ENCODE measurements around the gene RYR1. TPM values are rescaled to one million over a fixed set of nuclear protein-coding genes. Genes with fewer than 3 reads are reported as not detected.

The RYR1 gene
- total RNA-seq, 2 donors from 2014 or later: 0.76 to 1.7 TPM

DNA sequence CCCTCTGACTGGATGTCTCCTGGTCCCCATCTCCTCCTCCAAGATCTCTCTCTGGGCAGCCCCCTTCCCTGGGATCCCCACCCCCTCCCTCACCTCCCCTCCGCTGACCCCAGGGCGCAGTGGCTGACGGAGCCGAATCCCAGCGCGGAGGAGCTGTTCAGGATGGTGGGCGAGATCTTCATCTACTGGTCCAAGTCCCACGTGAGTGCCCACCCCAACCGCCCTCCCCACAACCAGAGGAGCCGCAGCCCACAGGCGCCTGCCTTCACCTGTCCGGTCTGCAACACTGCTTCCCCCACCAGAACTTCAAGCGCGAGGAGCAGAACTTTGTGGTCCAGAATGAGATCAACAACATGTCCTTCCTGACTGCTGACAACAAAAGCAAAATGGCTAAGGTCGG lies 89.4 kb downstream of the RYR1 start:
- no peak for DNase-seq

DNA sequence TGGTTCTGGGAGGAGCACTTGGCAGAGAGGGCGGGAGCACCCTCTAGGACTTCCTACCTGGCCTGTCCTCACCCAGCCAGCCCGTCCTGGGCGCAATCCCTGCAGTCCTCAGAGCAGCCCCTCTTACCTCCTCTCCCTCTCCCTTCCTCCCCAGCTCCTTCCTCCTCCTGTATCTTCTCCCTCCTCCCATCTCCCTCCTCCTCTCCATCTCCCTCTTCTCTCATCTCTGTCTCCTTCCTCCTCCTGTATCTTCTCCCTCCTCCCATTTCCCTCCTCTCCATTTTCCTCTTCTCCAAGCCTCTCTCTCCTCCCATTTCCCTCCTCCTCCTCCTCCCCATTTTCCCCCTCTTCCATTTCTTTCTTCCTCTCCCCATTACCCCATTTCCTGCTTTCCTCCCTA lies 89.8 kb downstream of the RYR1 start:
- intact Hi-C loops (cut with DNase I, micrococcal nuclease): no loop called here
- ATAC-seq: no peak

More for the DNA sequence above, 89.4 kb downstream of the RYR1 start:
- no peak for ATAC-seq
- intact Hi-C loops (cut with DNase I, micrococcal nuclease): no loop called here

DNA sequence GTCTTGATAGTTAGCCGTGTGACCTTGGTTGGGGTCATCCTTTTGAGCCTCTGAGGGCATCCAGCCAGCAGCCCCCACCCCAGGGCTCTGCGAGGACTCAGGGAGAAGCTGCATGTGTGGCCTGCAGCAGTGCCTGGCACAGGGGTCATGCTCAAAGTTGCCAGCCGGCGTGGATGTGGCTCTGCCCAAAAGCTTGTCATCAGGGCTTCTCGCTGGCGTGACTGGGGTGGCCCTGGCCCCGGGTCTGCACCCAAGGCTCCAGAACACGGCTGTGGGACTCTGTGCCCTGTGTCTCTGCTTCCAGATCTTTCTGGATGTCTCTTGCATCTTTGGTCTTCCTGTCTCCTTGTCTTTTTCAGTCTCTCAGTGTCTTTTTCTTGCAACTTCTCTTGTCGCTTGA lies 90.9 kb downstream of the RYR1 start:
- DNase-seq: no peak
- intact Hi-C loops (cut with DNase I, micrococcal nuclease): no loop called here
- ATAC-seq: no peak

More for the DNA sequence above, 89.8 kb downstream of the RYR1 start:
- no peak for DNase-seq

DNA sequence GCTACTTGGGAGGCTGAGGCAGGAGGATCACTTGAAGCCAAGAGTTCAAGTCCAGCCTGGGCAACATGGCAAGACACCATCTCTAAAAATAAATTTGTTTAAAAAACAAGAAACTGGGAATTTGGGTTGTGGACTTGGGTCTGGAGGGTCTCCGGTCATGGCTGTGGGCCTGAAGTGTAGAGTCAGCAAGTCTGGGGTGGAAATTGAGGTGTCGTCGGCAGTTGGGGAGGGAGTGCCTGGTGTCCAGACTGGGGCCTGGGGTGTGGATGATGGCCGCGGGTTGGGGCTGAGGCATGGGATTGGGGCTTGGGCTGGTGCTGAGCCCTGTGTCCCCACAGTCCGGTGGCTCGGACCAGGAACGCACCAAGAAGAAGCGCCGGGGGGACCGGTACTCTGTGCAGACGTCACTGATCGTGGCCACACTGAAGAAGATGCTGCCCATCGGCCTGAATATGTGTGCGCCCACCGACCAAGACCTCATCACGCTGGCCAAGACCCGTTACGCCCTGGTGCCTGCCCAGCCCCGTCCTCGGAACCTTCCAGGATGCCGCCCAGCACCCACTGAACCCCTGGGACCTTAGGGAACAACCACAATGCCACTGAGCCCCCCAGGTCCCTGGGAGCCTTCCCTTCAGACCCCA lies 91.6 kb downstream of the RYR1 start:
- intact Hi-C loops (cut with DNase I, micrococcal nuclease): no loop called here
- DNase-seq: no peak
- ATAC-seq: no peak

DNA sequence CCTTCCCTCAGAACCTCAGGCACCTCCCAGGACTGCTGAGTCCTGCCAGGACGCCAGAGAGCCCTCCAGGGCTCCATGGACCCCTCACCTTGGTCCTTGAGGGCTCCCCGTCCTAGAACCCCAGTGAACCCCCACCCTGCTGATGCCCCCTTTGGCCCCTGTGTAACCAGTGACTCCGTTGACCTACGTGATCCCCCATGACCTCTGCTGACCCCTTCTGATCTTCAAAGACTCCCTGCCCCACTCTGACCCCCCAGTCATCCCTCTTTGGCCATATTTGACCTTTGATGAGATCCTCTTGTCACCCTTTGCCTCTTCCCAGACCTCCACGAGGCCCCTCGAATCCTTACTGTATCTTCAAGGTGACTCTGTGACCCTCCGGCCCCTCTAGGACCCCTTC lies 92.9 kb downstream of the RYR1 start:
- DNase-seq: no peak
- intact Hi-C loops (cut with DNase I, micrococcal nuclease): no loop called here
- ATAC-seq: no peak

DNA sequence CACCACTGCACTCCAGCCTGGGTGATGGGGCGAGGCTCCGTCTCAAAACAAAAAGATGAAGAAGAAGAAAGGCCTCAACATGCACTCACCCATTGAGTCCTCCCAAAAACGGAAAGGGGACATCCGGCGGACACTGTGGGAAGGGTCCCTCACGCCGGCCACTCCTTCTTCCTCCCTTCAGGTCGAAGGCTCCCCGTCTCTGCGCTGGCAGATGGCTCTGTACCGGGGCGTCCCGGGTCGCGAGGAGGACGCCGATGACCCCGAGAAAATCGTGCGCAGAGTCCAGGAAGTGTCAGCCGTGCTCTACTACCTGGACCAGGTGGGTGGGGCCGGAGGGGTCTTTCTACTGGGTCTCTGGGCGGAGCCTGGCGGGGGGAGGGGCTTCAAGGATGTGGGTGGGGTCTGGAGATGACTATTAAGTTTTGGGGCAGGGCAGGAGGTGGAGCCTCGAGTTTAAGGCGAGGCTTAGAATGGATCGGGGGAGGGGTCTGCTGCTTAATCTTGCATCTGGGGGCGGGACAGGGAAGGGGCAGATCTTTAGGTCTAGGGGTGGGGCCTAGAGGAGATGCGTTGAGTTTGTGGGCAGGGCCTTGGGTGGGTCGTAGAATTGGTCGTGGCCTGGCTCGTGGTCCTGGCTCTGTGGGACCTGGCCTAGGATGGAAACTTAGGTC lies 94.1 kb downstream of the RYR1 start:
- intact Hi-C loops (cut with DNase I, micrococcal nuclease): no loop called here
- ATAC-seq (no peak), DNase-seq (no peak)

DNA sequence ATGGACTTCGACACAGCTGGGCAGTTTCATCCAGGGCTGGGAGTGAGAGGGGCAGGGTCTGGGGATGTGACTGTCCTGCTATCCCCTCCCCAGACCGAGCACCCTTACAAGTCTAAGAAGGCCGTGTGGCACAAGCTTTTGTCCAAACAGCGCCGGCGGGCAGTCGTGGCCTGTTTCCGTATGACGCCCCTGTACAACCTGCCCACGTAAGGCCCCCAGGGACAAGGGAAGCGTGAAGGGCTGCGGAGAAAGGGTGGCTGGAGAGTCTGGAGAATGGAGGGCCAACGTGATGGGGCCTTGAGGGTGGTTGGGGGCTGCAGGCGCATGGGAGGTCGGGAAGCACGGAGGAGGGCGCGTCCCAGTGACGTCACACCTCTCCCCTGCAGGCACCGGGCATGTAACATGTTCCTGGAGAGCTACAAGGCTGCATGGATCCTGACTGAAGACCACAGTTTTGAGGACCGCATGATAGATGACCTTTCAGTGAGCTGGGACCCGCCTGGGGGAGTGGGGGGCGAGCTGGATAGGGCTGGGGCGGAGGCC lies 94.8 kb downstream of the RYR1 start:
- intact Hi-C loops (cut with DNase I, micrococcal nuclease): no loop called here
- DNase-seq (no peak), ATAC-seq (no peak)

DNA sequence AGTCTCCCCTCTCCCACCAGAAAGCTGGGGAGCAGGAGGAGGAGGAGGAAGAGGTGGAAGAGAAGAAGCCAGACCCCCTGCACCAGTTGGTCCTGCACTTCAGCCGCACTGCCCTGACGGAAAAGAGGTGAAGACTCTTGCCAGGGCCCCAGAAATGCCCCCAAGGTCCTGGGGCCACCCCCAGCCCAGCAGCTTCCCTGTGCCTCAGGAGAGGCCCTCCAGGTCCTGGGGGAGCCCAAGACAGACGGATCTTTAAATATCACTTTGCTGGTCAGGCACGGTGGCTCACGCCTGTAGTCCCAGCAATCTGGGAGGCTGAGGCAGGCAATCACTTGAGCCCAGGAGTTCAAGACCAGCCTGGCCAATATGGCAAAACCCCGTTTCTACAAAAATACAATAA lies 95.4 kb downstream of the RYR1 start:
- intact Hi-C loops (cut with DNase I, micrococcal nuclease): no loop called here
- no peak for DNase-seq
- ATAC-seq: no peak

DNA sequence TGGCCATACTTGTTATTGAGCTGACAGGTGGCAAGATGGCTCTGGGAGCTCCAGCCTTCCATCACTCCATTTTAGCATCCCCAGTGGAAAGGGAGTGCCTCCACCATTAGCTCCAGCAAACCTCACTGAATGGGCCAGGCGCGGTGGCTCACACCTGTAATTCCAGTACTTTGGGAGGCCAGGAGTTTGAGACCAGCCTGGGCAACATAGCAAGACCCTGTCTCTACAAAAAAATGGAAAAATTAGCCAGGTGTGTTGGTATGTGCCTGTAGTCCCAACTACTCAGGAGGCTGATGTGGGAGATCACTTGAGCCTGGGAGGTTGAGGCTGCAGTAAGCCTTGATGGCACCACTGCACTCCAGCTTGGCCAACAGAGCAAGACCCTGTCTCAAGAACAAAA lies 98.0 kb downstream of the RYR1 start:
- DNase-seq (no peak), ATAC-seq (no peak)
- intact Hi-C loops (cut with DNase I, micrococcal nuclease): no loop called here

DNA sequence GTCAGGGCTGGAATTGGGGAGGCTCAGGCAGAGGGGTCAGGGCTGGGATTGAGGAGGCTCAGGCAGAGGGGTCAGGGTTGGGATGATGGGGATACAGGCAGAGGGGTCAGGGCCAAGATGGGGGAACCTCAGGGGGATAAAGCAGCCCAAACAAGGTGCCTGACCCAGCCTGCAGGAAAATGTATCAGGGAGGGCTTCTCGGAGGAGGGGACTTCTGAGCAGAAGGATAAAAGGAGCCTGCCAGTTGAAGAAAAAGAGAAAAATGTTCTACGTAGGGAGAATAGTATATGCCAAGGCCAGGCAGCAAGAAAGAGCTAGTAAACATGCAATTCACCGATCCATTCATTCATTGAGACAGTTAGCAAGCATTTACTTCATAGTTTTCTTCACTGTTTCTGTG lies 99.4 kb downstream of the RYR1 start:
- DNase-seq (no peak), ATAC-seq (no peak)
- intact Hi-C loops (cut with DNase I, micrococcal nuclease): no loop called here

DNA sequence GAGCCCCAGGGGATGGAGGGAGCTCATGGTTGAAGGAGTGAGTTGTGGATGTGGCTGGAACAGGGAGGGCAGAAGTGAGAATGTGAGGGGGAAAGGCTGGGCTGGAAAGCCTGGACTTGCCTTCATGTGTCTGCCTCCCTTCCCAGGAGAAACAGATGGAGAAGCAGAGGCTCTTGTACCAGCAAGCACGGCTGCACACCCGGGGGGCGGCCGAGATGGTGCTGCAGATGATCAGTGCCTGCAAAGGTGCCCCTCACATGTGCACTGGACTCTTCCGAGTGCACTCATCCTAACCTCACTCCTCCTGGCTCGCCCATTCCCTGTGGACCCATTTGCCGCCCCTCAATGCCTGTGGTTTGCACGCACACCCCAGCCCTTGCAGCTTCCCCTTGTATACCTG lies 101.1 kb downstream of the RYR1 start:
- intact Hi-C loops (cut with DNase I, micrococcal nuclease): no loop called here
- no peak for ATAC-seq
- no peak for DNase-seq

DNA sequence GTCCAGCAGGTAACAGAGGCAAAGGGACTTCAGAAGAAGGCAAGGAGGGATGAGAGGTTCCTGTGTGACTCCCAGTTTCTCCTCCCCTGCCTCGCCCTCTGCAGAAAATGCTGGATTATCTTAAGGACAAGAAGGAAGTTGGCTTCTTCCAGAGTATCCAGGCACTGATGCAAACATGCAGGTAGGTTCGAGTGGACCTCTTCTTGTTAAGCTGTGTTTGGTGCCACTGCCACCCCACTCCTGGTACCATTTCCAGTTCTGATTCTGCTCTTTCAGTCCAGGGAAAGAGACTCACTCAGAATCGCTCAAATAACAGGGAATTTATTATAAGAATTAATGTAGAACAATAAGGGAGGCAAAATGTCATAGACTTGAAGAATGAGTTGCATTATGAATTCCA lies 101.7 kb downstream of the RYR1 start:
- intact Hi-C loops (cut with DNase I, micrococcal nuclease): no loop called here
- no peak for ATAC-seq

DNA sequence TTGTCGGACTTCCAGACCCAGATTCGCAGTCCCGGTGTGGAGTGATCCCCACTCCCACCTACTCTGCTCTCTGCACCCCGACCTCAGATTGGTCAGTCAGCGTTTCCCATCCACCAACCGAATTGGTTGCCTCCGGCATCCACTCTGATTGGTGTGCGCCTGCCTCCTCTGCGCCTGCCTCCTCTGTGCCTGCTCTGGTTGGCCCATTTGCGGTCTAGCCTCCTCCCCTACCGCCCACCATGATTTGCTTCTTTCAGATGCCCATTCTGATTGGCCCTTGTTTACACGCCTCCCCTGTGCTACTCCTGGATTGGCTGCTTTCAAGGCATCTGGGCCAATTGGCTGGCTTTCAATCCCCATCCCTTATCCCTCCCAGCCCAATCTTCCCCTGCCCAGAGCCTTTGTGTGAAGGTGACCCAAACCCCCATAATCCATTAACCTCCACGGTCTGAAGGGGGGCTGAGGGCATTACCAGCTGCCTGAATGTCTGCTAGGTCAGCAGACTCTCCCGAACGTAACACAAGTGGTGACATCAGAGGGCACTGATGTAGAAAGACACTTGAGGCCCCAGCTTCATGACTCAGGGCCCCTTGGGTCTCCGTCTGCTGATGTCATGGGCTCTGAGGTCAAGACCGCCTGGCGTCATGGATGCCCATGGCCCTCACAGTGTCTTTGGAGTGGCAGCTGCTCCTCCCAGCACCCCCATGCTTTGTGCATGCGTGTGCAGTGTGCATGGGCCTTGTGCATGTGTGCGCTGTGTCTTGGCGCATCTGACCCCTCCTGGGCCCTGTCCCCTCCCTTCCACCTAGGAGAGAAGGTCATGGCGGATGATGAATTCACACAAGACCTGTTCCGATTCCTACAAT lies 103.8 kb downstream of the RYR1 start:
- no peak for DNase-seq
- intact Hi-C loops (cut with DNase I, micrococcal nuclease): no loop called here
- ATAC-seq: no peak

More for the DNA sequence above, 101.7 kb downstream of the RYR1 start:
- DNase-seq: no peak

DNA sequence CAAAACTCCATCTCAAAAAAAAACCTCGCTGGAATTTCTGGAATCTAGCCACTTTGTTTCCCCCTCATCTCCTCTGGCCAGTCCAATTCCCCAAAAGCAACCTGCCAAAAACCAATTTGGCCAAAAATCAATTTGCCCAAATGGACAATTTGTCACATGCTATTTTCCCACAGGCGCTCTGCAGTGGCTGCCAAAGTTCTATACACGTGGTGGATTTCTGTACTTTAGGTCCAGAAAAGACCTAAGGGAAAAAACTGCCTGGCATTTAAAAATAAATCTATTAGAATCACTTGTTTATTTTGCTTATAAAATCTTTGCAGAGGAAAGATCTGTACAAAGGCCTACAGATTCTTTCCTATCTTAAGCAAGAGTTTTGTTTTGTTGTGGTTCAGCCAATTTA lies 104.9 kb downstream of the RYR1 start:
- ATAC-seq (no peak), DNase-seq (no peak)
- intact Hi-C loops (cut with DNase I, micrococcal nuclease): no loop called here

DNA sequence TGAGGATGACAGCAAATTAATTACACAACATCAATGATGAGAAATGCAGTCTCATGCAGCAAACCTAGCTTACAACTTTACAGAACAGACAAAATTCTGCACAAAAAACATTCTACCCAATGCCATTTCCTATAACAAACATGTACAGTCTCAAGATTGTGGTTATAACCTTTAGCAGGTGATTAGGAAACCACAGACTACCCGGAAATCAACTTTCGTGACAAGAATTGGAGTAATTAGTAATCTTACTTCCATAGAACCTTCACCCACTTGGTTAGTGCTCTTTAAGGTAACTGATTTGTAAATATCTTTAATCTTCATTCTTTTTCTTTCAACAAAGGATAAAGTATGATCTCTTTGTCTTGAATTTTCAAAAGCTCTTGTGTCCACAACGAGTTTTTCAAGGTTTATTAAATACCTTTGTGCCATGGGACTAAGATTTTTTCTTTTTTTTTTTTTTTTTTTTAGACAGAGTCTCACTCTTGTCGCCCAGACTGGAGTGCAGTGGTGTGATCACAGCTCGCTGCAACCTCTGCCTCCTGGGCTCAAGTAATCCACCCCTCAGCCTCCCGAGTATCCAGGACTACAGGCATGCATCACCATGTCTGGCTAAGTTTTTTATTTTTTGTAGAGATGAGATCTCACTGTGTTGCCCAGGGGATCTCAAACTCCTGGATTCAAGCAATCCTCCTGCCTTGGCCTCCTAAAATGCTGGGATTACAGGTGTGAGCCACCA lies 105.5 kb downstream of the RYR1 start:
- intact Hi-C loops (cut with DNase I, micrococcal nuclease): no loop called here
- DNase-seq (no peak), ATAC-seq (no peak)

DNA sequence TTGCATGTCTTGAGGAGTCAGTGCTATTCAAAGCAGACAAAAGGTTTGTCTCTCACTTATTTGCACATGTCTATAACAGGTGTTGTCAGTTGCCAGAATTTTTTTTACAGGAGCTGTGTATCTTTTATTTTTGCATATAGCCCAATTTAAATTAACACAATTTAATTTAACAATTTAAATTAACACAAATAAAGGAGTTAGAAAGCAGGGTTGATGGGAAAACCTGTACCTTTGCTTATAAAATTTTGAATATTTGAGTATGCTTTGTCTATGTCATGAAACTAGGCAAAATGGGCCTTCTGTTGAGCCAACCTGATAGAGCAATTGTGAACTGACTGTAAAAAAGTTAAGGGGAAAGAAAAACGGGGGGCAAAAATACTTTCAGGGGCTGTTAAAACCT lies 106.3 kb downstream of the RYR1 start:
- intact Hi-C loops (cut with DNase I, micrococcal nuclease): no loop called here
- no peak for ATAC-seq
- no peak for DNase-seq

DNA sequence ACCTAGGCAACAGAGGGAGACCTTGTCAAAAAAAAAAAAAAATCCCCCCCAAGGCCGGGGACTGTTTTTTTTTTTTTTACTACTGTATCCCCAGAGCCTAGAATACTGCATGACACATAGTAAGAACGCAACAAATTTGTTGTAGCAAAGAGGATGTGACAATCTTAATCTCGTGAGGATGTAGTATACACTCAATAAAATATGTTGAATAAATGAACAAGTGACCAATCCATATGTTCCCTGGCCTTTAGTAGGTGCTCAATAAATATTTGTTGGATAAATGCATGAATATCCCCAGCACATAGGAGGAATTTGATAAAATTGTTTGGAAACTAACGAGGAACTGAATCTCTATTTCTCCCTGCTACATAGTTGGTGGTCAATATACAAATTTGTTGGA lies 108.5 kb downstream of the RYR1 start:
- DNase-seq (no peak), ATAC-seq (no peak)
- intact Hi-C loops (cut with DNase I, micrococcal nuclease): no loop called here

DNA sequence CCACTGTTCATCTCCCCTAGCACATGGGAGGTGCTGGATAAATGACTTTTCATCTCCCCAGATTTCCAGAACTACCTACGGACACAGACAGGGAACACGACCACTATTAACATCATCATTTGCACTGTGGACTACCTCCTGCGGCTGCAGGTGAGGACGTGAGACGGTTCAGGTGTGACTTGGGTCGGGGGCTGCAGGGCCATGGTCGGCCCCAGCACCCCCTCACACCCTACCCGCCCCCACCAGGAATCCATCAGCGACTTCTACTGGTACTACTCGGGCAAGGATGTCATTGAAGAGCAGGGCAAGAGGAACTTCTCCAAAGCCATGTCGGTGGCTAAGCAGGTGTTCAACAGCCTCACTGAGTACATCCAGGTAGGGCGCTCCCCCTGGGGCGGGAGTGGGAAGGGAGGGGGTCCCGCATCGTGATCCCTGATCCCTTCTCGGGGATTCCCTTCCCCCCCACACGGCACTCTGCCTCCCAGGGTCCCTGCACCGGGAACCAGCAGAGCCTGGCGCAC lies 109.9 kb downstream of the RYR1 start:
- intact Hi-C loops (cut with DNase I, micrococcal nuclease): no loop called here
- no peak for DNase-seq
- ATAC-seq: no peak

Data from left colon (tissue), 2 donors.